ENCODE measurements around the gene RAD21L1.
"Not testable (repeated sequence)": the region's sequence is repeated elsewhere in the genome, so short reads cannot be mapped to it uniquely, and the experiment has no call there.

RAD21L1 gene

DNA sequence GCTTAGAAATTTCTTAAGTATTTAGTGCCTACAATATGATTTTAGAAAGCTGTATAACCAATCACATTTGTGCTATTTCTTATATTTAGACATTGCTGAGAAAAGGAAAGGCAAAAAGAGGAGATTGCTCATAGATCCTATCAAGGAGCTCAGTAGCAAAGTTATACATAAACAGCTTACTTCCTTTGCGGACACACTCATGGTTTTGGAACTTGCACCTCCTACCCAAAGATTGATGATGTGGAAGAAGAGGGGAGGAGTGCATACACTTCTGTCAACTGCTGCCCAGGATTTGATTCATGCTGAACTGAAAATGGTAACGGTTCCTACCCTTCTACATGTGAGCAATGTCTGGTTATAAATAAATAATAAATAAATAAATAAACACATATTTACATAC lies 16.7 kb downstream of the RAD21L1 start:
- DNase-seq (ENCODE audit: low read depth), result no peak
- TF ChIP-seq, protein P1, sequence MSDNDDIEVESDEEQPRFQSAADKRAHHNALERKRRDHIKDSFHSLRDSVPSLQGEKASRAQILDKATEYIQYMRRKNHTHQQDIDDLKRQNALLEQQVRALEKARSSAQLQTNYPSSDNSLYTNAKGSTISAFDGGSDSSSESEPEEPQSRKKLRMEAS (IDR thresholded peaks at IDR 0.05; ENCODE audit: low read depth, low read length), result no peak
- no peak for TF ChIP-seq MYC (IDR thresholded peaks at IDR 0.05; ENCODE audit: low read depth, low read length)
- TF ChIP-seq POLR2A (IDR thresholded peaks at IDR 0.05; ENCODE audit: extremely low read depth, insufficient read length), result no peak
- TF ChIP-seq, protein P2, sequence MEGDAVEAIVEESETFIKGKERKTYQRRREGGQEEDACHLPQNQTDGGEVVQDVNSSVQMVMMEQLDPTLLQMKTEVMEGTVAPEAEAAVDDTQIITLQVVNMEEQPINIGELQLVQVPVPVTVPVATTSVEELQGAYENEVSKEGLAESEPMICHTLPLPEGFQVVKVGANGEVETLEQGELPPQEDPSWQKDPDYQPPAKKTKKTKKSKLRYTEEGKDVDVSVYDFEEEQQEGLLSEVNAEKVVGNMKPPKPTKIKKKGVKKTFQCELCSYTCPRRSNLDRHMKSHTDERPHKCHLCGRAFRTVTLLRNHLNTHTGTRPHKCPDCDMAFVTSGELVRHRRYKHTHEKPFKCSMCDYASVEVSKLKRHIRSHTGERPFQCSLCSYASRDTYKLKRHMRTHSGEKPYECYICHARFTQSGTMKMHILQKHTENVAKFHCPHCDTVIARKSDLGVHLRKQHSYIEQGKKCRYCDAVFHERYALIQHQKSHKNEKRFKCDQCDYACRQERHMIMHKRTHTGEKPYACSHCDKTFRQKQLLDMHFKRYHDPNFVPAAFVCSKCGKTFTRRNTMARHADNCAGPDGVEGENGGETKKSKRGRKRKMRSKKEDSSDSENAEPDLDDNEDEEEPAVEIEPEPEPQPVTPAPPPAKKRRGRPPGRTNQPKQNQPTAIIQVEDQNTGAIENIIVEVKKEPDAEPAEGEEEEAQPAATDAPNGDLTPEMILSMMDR (IDR thresholded peaks at IDR 0.05; ENCODE audit: low read depth, low read length), result no peak

DNA sequence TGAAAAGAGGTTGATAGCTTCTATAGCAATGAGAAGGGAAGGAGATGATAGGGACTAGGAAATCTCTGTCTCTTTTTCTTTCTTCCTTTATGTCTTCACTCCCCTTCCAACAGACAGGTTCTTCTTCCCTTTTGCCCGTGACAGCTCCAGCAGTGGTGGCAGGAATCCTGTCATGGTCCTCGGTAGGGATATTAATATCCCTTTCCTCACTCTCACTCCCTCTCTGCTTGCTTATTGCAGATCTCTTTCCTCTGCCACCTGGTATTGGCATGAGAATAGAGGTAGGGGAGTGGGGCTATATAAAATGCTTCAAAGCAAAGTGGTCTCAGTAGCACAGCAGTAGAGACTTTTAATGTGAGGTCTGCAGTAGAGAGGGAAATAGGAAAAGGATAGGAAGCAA lies 19.7 kb downstream of the RAD21L1 start:
- no peak for DNase-seq (ENCODE audit: low read depth)
- no peak overlapping the region for H3K4me3 ChIP-seq (ENCODE audit: low read depth, low read length)
- TF ChIP-seq, protein P2 (IDR thresholded peaks at IDR 0.05; ENCODE audit: low read depth, low read length), result no peak
- TF ChIP-seq POLR2A (IDR thresholded peaks at IDR 0.05; ENCODE audit: extremely low read depth, insufficient read length), result no peak
- TF ChIP-seq, protein P1 (IDR thresholded peaks at IDR 0.05; ENCODE audit: low read depth, low read length), result no peak
- no peak for TF ChIP-seq MYC (IDR thresholded peaks at IDR 0.05; ENCODE audit: low read depth, low read length)

More for the DNA sequence above, 16.7 kb downstream of the RAD21L1 start:
- no peak overlapping the region for H3K4me3 ChIP-seq (ENCODE audit: low read depth, low read length)

DNA sequence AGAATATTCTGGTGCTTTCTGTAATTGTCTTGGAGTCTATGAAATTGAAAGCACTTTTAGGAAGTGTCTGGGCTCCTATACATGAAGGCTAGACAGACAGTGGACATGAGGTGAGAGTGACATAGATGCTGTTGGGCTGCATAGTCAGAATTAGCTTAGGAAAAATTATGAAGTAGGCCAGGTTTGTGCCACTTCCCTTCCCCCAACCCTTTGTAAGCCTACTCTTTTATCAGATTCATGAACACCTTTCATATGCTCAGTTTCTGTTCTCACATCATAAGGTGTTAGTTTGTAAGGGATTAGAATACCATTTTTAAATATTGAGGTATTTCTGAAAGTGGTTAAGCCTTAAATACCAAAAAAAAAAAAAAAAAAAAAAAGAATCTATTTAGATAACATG lies 21.8 kb downstream of the RAD21L1 start:
- TF ChIP-seq, protein P1 (IDR thresholded peaks at IDR 0.05; ENCODE audit: low read depth, low read length), result no peak
- TF ChIP-seq, protein P2 (IDR thresholded peaks at IDR 0.05; ENCODE audit: low read depth, low read length), result no peak
- TF ChIP-seq POLR2A (IDR thresholded peaks at IDR 0.05; ENCODE audit: extremely low read depth, insufficient read length), result no peak
- TF ChIP-seq MYC (IDR thresholded peaks at IDR 0.05; ENCODE audit: low read depth, low read length), result no peak
- H3K4me3 ChIP-seq (ENCODE audit: low read depth, low read length), result no peak overlapping the region
- DNase-seq (ENCODE audit: low read depth), result no peak

DNA sequence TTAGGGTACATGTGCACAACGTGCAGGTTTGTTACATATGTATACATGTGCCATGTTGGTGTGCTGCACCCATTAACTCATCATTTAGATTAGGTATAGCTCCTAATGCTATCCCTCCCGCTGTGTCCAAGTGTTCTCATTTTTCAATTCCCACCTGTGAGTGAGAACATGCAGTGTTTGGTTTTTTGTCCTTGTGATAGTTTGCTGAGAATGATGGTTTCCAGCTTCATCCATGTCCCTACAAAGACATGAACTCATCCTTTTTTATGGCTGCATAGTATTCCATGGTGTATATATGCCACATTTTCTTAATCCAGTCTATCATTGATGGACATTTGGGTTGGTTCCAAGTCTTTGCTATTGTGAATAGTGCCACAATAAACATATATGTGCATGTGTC lies 24.4 kb downstream of the RAD21L1 start:
- H3K4me3 ChIP-seq (ENCODE audit: low read depth, low read length); DNase-seq (ENCODE audit: low read depth): not testable (repeated sequence)

DNA sequence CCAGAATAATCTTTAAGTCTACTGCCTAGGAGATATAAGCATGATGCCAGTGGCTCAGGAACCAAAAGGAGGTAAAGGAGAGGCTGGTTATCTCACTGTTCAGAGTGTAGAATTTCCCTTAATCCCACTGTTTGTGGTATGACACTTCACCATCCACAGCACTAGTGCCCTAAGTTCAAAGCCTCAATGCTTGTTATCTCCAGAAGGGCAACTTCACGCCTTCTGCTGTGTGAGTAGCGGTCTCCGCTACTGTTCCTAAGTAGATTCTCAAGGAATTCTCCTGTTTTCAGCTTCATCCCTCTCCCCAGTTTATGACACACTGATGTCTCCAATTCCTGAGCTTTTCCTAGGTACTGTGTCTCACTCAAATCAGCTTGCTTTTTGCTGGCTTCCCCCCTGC lies 26.6 kb downstream of the RAD21L1 start:
- H3K4me3 ChIP-seq (ENCODE audit: low read depth, low read length), result no peak overlapping the region
- DNase-seq (ENCODE audit: low read depth), result no peak
- TF ChIP-seq, protein P2 (IDR thresholded peaks at IDR 0.05; ENCODE audit: low read depth, low read length), result no peak
- TF ChIP-seq MYC (IDR thresholded peaks at IDR 0.05; ENCODE audit: low read depth, low read length) (no peak), POLR2A (IDR thresholded peaks at IDR 0.05; ENCODE audit: extremely low read depth, insufficient read length) (no peak)
- TF ChIP-seq, protein P1 (IDR thresholded peaks at IDR 0.05; ENCODE audit: low read depth, low read length), result no peak

DNA sequence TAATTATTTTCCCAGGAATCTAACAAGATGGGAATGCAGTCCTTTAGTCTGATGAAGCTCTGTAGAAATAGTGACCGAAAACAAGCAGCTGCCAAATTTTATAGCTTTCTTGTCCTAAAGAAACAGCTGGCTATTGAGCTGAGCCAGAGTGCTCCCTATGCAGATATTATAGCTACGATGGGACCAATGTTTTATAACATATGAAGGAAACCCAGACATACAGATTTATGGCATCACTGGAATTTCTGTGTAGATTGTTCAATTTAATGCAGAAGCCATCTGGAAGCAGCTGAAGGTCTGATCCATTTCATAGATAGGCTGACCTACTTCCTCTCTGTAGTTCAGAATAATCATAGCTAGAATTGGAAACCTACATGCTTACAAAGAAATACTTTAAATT lies 28.4 kb downstream of the RAD21L1 start:
- no peak for DNase-seq (ENCODE audit: low read depth)
- TF ChIP-seq POLR2A (IDR thresholded peaks at IDR 0.05; ENCODE audit: extremely low read depth, insufficient read length) (no peak), MYC (IDR thresholded peaks at IDR 0.05; ENCODE audit: low read depth, low read length) (no peak)
- TF ChIP-seq, protein P2 (IDR thresholded peaks at IDR 0.05; ENCODE audit: low read depth, low read length), result no peak
- TF ChIP-seq, protein P1 (IDR thresholded peaks at IDR 0.05; ENCODE audit: low read depth, low read length), result no peak
- no peak overlapping the region for H3K4me3 ChIP-seq (ENCODE audit: low read depth, low read length)
